CD4-positive, alpha-beta T cell treated with Interleukin-17A for 1 hour (primary cell): ENCODE data around the gene BABAM1.

Experiments used
- DNase-seq: peaks from one replicate; pipeline ENCODE4 v3.0.0-alpha.2; 2020

The BABAM1 gene

DNA sequence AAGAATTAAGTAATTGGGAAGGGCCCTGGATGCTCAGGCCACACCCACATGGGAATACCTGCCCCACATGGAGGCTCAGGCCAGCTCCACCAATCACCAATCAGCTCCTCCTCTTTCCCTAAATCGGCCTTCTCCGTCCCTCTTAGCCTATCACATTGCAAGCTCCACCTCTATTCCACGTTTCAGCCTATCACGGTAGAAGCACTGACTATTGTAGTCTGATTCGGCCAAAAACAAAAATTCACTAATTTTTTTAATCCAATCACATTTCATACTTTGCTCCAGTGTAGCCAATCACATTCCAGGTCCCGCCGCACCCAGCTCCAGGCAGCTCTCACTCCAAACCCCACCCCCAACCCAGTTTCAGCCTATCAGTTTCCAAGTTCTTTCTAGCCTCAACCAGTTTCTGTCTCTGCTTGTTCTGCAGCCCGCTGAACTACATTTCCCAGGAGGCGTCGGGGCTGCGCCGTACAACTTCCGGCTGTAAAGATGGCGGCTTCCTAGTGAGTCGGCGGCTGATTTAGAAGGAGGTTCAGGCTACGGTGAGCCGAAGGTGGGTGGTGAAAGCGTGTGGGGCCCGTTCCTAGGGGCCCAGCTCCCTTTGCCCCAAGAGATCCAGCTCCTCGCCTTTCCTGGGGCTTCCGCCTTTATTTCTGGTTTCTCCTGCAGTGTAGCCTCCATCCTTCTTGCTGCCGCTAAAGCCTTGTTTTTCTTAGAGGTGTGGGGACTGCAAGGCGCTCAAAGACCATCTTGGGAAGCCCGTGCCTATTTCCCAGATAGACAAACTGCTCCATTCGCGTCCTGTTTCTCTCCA lies at the start of gene BABAM1:
TSS of gene BABAM1 (plus strand) at position 469 of the 814 bp plus-strand sequence. CDS start 1,364 bp downstream, outside the sequence.
- DNase-seq, result peak; percentile 99

DNA sequence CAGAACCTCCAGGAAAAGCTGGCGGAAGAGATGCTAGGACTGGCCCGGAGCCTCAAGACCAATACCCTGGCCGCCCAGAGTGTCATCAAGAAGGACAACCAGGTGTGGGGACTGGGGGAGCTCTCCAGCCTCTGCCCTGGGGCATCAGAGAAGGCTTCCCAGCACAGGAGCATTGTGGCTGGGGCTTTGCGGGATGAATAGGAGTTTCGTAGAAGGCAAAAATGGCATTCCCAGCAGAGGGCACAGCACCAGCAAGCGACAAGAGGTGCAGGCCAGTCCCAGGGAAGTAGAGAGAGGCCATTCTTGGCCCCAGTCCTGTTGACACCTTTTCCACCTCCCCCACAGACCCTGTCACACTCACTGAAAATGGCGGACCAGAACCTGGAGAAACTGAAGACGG lies 48.0 kb upstream of the BABAM1 start:
- DNase-seq, result no peak

DNA sequence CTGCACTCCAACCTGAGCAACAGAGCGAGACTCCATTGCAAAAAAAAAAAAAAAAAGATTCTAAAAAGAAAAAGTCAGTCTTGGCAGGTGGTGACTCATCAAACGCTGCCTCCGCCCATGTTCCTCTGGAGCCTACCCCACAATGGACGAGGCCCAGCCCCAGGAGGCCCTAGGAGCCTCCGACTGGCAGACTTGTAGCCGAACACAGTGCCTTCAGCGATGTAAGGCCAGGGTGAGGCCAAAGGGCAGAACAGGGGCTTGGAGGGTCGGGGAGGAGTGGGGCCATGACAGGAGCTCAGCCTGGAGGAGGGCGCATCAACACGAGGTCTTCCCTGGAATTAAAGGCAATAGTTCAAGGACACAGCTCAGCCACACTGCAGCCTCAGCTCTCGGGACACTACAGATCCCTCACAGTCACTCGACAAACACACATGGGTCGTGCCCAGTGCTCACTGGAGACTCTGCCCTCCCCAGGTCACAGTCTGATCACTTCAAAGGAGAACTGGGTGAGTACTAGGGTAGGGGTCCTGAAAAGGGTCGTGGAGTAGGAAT lies 47.0 kb upstream of the BABAM1 start:
- no peak for DNase-seq

DNA sequence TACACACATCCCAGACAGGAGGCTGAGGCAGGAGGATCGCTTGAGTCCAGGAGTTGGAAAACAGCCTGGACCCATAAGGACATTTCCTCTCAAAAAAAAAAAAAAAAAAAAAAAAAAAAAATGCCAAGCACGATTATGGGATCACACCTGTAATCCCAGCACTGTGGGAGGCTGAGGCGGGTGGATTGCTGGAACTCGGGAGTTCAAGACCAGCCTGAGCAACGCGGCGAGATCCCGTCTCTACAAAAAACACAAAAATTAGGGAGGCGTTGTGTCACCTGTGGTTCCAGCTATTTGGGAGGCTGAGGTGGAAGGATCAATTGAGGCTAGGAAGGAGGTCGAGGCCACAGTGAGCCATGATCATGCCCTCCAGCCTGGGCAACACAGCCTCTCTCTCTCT lies 42.2 kb upstream of the BABAM1 start:
- DNase-seq, result no peak

DNA sequence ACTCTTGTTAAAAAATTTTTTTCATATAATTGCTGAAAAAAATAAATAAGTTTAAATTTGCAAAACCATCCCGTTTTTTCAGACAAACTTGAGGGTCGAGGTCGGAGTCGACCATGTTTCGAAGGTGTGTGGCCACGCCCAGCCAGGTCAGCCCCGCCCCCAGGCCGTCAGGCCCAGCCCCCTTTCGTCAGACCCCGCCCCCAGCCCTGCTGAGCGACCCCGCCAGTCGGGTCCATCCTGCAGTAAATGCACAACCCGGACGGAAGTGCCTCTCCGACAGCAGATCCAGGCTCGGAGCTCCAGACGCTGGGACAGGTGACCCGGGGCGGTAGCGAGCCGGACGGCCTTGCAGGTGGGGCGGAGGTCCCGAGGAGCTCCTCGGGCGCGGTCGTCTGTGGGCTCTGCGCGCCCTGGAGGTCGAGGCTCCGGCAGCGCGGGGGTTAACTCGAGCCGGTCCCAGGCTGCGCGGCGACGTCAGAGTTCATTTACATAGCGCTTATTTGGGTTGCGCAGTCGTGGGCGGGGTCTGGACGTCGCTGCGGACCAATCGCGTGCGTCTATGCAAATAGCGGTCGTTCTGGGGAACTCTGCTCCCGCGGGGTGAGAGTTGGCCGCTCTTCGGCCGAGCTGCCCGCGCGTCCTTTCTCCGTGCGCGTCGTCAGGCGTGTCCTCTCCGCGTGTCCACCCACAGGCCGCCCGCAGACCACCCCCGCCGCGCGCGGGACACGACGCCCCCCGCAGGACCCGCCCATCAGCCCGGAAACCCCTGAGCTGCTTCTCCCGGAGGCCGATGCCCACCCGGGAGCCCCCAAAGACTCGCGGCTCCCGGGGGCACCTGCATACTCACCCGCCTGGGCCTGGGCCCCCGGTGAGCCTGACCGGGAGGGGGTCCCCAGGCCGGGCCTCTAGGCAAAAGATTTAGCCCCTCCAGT lies 41.0 kb upstream of the BABAM1 start, which contains the start of gene OCEL1:
TSS of gene OCEL1 (plus strand) at position 225 of the 932 bp plus-strand sequence. CDS start at position 247, 22 bp downstream.
- DNase-seq, result peak; percentile 97

DNA sequence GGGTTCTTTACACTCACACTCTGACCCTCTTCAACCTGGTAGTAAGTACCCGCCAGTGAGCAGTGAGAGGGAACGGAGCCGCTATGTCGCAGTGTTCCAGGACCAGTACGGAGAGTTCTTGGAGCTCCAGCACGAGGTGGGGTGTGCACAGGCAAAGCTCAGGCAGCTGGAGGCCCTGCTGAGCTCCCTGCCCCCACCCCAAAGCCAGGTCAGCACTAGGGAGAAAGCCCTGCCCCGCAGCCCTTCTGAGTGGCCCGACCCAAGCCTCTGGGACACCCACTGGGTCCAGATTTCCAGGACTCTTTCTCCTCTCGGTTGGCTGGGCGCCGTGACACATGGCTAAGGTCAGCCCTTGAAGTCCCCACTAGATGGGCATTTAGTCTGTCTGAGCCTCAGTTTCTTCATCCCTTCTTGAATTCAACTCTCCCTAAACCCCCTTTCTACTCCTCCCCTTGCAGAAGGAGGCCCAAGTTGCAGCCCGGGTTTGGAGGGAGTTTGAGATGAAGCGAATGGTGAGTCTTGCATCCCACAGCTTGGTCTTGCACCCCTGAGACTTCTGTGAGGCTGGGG lies 39.4 kb upstream of the BABAM1 start:
- no peak for DNase-seq

DNA sequence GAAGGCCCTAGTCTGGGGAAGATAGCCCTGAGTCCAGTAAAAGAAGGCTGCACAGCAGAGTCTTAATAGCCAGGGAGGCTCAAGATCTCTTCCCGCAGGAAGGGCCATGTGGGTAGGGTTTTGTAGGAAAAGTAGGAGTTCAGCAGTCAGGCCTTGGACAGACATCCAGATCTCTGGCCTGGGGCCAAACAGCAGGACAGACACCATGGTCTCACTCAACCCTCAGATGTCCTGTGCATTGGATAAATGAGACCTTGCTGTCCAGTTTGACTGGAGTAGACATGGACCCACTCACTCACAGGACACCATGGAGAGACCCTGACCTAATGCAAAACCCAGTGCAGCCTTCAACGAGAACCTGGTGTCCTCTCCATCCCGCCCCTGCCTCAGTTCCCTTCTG lies 37.4 kb upstream of the BABAM1 start:
- DNase-seq, result no peak

DNA sequence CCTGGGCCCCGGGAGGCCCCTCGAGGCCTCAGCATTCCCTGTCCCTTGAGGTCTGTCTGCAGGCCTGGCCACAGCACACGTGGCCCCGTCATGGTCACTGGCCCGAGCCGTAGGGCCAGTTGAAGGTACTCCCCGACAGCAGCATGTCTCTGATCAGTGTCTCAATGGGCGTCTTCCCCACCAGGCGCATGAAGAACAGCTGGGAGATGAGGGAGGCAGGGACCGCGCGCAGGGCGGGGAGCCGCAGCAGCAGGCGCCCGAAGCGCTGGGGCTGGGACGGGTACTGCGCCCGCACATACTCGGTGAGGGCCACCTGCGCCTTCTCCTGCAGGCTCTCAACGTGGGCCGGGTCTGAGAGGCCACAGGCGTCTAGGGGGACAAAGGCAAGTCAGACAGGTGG lies 35.0 kb upstream of the BABAM1 start:
- no peak for DNase-seq

DNA sequence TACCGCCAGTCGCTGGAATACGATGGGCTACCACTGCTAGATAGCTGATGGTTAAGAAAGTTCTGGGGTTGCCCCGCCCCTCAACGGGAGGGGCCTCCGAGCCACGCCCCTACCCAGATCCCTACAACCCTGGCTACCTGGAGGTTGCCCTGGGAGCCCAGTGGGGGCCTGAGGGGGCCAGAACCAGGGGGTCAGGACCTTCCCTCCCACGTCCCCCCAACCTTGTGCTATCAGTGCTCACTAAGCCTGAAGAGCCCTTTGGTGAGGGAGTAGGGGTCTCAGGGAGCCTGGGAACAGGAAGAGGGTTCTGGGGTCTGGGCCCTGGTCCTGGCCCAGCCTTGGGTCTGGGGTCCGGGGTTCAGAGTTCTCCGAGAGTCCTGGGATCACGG lies 32.3 kb upstream of the BABAM1 start:
- peak; percentile 66 for DNase-seq

DNA sequence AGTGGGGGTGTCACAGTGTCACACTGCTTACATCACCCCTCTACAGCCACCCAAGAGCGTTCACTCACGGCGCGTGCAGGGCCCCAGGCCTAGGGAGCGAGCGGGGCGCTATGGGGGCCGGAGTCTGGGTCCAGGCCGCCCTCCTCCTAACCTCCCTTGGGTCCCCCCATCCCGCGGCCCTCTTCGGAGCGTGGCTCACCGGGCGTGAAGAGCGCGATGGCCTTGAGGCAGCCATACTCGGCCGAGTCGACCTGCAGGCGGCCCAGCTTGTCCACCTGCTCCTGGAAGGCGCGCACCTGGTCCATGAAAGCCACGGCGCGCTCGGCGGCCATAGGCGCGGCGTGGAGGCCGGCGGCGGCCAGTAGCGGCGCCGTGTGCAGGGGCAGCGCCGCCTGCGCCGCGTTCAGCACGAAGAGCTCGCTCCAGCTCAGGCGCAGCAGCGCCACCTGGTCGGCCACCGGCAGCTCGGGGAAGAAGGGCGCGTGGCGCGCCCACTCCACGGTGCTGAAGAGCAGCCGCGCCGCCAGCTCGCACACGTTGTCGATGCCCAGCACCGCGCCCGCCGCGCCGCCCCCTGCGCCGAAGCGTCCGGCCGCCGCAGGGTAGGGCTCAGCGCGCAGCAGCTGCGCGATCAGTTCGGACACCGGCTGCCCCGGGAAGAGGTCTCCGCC lies 31.8 kb upstream of the BABAM1 start:
- peak; percentile 74 for DNase-seq

DNA sequence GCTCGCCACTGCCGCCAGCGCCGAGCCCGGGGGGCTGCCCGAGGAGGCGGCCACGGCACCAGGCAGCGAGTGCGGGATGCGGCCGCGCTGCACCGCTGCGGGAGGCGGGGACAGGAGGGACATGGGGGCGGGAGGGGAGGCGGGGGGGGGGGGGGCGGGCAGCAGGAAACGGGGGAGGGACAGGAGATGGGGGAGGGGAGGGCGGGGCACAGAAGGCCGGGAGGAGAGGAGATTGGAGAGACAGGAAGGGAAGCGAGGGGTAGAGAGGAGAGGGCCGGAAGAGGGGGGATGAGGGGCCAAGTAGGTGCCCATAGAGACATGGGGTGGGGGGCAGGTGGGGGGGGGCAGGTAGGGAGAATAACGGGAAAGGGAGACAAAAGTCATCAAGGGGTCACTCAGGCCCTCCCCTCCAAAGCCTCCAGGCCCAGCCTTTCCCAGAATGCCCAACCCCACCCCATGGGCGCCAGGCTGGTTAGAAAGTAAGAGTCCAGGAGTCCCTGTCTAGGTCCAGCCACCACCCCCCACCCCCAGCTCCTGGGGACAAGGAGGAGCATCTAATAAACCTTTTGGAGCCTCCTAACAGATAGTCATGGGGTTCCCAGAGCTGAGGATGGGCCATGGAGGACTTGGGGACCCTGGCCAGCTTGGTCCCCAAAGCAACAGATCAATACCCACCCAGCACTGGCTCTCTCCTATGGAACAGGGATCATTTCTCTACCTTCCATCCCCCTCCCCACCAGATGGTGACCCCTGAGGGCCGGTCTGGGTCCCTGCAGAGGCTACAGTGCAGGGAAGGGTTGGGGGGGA lies 31.1 kb upstream of the BABAM1 start:
- DNase-seq, result no peak

DNA sequence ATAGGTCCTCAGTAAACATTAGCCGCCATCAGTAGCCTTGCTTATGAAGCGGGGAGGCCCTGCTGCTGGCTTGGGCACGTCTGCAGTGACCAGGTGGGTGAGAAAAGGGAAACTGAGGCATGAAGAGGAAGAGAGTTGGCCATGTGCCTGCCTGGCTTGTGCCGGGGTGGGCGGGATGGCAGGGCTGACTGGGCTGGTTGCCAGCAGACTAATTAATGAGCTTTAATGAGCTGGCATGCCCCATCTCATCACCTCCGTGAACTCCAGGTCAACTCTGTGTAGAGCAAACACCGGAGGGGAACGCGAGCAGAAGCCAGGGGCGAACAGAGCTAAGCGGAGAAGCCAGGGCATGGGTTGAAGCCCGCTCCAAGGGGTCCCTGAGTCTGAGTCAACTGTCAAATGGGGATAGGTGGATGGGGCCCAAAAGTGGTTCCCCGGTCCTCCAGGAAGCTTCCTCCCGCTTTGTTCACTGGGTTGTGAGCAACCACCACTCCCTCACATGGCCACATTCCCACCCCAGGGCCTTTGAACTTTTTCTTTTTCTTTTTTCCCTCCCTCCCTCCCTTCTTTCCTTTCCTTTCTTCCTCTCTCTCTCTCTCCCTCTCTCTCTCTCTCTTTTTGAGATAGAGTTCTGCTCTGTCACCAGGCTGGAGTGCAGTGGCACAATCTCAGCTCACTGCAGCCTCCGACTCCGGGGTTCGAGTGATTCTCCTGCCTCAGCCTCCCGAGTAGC lies 30.3 kb upstream of the BABAM1 start:
- DNase-seq, result no peak

DNA sequence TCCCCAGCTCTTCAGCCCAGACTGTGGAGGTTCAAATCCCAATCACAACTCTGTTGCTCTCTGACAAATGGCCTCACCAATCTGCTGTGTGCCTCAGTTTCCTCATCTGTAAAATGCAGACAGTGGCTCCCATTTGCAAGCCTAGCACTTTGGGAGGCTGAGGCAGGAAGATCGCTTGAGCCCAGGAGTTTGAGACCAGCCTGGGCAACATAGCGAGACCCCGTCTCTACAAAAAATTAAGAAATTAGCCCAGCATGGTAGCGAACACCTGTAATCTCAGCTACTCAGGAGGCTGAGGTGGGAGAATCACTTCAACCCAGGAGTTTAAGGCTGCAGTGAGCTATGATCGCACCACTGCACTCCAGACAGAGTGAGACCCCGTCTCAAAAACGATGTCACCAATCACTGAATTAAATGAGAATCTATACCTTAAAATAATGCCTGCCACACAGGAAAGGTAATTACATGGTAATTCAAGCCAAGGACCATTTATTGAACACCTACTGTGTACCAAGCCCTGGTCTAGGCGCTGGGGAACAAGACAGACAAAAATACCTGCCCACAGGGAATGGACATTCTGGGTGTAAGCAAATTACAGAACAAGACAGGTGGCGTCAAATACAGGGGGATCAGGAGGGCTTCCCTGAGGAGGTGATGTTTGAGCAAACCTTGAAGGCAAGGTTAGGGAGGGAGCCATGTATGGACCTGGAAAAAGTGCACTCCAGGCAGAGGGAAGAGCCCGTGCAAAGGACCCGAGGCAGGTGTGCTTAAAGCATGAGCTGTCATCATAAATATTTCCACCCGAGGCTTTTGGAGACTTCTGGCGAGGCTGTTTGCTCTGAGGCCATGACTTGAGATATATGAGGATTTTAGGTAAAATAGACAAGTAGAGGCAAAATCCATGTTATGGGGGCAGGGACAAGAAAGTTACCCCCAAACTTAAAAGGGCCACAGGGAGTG lies 29.2 kb upstream of the BABAM1 start:
- DNase-seq, result no peak

DNA sequence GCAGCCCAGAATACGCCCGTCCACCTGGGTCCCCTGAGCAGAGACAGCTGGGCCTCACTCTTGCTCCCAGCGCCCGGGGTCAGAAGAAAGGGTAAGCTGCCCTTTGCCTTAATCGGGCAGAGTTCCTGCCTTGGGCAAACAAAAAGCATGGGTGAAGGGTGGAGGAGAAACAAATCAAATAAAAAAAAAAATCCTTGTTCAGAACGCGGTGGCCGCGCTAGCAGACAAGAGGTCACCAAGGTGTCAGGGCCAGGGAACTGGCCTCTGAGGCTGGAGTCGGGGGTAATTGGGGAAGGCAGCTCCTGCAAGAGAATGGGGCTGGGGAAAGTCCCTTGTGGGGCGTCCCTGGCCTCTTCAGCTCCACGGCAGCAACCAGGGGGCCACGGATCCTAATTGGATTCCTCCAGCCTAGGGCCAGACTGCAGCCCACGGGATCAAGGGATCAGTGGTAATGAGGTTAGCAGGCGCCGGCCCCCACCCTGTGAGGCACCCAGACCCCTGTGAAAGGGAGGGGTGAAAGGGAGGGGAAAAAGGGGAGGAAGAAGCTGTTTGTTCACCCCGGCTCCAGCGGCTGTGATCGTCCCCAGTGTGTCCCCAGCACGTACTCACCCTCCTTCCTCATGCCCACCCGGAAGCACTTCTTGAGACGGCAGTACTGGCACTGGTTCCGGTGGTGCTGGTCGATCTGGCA lies 27.0 kb upstream of the BABAM1 start:
- no peak for DNase-seq

DNA sequence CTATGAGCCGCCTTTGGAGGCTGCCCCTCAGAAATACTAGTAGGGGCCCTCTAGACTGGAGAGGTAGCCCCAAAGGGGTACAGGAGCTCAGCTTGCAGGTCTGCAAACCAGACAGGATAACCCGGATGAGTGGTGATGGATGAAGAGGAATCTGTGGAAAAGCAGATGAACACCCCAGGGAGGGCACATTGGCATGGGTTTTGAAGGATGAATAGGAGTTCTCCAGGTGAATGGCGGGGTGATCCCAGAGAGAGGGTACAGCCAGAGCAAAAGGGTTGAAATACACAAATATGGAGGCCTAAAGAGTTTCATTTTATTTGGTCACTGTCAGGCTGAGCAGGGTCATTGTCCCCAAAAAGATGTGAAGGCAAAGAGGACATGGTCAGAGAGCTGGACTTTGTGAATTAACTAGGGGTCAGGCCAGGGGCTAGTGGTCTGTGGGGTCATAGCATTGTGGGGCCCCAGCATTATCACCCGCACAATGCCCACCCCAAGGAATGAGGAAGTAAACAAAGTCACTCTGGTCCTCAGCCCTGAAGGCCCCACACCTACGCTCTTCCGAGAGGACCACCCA lies 26.3 kb upstream of the BABAM1 start:
- DNase-seq, result no peak

DNA sequence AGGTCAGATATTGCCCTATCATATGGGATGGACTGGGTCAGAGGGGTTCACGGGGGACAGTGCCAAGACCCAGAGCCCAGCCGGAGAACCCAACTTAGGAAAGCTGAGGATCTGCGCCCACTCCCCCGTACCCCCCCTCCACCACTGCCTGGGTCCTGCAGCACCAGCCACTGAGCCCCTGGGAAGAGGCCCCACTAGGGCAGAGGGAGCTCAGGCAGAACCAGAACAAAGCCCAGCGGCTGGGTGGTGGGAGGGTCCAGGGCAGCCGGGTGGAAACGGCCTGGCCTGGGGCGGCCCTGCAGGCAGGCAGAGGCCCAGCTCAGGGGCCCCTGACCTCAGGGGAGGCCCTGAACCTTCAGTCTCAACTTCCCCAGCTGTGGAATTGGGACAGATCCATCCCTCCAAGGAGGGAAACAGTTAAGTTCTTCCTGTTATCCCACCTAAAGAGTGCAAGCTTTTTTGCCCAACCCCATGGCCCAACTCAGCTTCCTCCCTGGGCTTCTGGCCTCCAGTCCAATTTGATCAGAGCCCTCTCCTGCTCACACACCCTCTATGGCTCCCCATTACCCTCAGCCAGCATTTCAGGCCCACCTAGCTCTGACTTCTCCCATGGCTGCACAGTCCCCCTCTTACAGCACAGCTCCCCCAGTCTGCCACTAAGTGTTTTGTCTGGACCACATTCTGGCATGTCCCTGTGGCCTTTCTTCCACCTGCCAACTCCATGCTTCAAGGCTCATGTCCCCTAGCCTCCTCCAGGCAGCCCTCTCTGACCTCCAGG lies 24.6 kb upstream of the BABAM1 start:
- no peak for DNase-seq

DNA sequence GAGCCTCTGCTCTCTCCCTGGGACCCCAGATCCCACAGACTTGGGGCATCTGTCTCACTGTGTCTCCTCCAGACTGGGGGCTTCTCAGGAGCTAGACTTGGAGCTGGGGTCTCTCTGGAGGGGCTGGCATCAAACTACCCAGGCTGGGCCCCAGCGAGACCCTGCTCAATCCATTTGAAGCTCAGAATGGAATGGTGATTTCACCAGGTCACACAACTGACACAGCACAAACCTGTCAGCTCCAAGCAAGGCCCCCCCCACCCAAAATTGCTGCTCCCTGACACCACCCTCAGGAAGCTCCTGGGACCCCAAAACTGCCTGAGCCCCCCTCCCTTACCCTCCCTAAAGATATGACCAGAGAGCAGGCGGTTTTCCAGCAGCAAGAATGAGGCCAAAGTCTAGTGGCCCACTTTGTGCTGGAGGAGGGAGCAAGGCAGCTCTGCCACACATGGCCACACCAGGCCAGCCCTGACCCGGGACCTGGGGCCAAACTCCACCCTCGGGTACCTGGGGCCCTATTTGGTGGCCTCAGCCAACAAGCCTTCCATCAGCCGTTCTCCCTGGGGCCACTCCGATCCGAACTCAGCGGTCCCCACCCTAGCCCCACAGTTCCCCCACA lies 23.9 kb upstream of the BABAM1 start:
- DNase-seq, result no peak
